GM21737 (cell line): ENCODE measurements around the gene CDC42BPB.

Experiments
- ATAC-seq: cut with Tn5 transposase; IDR thresholded peaks from one replicate; pipeline ENCODE4 v1.9.1; 2021; ENCODE audit warnings: mild to moderate bottlenecking, moderate library complexity; ENCODE audit not compliant: unreplicated experiment

CDC42BPB gene

GRCh38 chr14:103022002-103022684 lies 35.2 kb downstream of the CDC42BPB start:
- no peak for ATAC-seq

GRCh38 chr14:103021684-103022001 lies 35.7 kb downstream of the CDC42BPB start:
- no peak for ATAC-seq

GRCh38 chr14:103020271-103021170 lies 36.8 kb downstream of the CDC42BPB start:
- no peak for ATAC-seq

GRCh38 chr14:103019826-103020225 lies 37.5 kb downstream of the CDC42BPB start:
- ATAC-seq: no peak

GRCh38 chr14:103019236-103019635 lies 38.1 kb downstream of the CDC42BPB start:
- no peak for ATAC-seq

- ATAC-seq: no peak
Measured at GRCh38 chr14:103016594-103016993, 40.8 kb downstream of the CDC42BPB start.

GRCh38 chr14:103016071-103016470 lies 41.3 kb downstream of the CDC42BPB start:
- ATAC-seq: no peak

GRCh38 chr14:103015426-103015825 lies 41.9 kb downstream of the CDC42BPB start:
- no peak for ATAC-seq

- ATAC-seq: no peak
Measured at GRCh38 chr14:103014466-103015228, 42.7 kb downstream of the CDC42BPB start.

- ATAC-seq: no peak
Measured at GRCh38 chr14:103013028-103013427, 44.3 kb downstream of the CDC42BPB start.

GRCh38 chr14:103009559-103009958 lies 47.8 kb downstream of the CDC42BPB start:
- ATAC-seq: no peak

GRCh38 chr14:103008768-103009357 lies 48.5 kb downstream of the CDC42BPB start:
- no peak for ATAC-seq

- ATAC-seq: no peak
Measured at GRCh38 chr14:103008126-103008525, 49.2 kb downstream of the CDC42BPB start.

GRCh38 chr14:103007555-103007954 lies 49.8 kb downstream of the CDC42BPB start:
- no peak for ATAC-seq

GRCh38 chr14:103006991-103007520 lies 50.3 kb downstream of the CDC42BPB start:
- ATAC-seq: no peak

- no peak for ATAC-seq
Measured at GRCh38 chr14:103006106-103006505, 51.2 kb downstream of the CDC42BPB start.

GRCh38 chr14:103003850-103004249 lies 53.5 kb downstream of the CDC42BPB start:
- no peak for ATAC-seq

- no peak for ATAC-seq
Measured at GRCh38 chr14:103003351-103003615, 54.1 kb downstream of the CDC42BPB start.

GRCh38 chr14:103002578-103003350 lies 54.6 kb downstream of the CDC42BPB start:
- ATAC-seq: no peak

GRCh38 chr14:103001651-103002396 lies 55.5 kb downstream of the CDC42BPB start:
- no peak for ATAC-seq
